Activated T-cell treated with anti-CD3 and anti-CD28 coated beads, Interleukin-2, amount 50 U/mL, for 72 hours (primary cell): Measurements from ENCODE around the gene RPS6KA4. TPM values are rescaled to one million over a fixed set of nuclear protein-coding genes. Genes with fewer than 3 reads are reported as not detected.

Experiments
- ATAC-seq, 2 donors: fragments of 150-1000 bp; cut with Tn5 transposase; replicated peaks in 1 of 2; 2 replicates each; pipeline ENCODE4 v1.10.0; 2021; ENCODE audit warnings: moderate library complexity in 2 of 2, mild to moderate bottlenecking in 1 of 2
- DNase-seq, 2 donors: peaks; one replicate each; pipeline ENCODE4 v3.0.0; 2021 to 2022; ENCODE audit warnings: mixed read lengths in 1 of 2
- H3K27ac Mint-ChIP-seq: one replicate; pipeline ENCODE4 v1.8.0; 2022; ENCODE audit warnings: mild to moderate bottlenecking, moderate library complexity, mixed read lengths
- H3K27me3 Mint-ChIP-seq: one replicate; pipeline ENCODE4 v1.8.0; 2022; ENCODE audit warnings: low read depth, mixed read lengths
- H3K36me3 Mint-ChIP-seq, 2 donors: one replicate each; pipeline ENCODE4 v1.8.0; 2022; ENCODE audit warnings: mixed read lengths in 2 of 2, mild to moderate bottlenecking in 1 of 2; ENCODE audit not compliant: insufficient read depth in 2 of 2
- H3K4me1 Mint-ChIP-seq: one replicate; pipeline ENCODE4 v1.8.0; 2022; ENCODE audit warnings: low read depth, mixed read lengths
- H3K4me3 Mint-ChIP-seq, 2 donors: one replicate each; pipeline ENCODE4 v1.8.0; 2022; ENCODE audit warnings: mild to moderate bottlenecking in 2 of 2, mixed read lengths in 2 of 2, moderate library complexity in 2 of 2
- H3K9me3 Mint-ChIP-seq, 2 donors: one replicate each; pipeline ENCODE4 v1.8.0; 2022; ENCODE audit warnings: mixed read lengths in 2 of 2
- total RNA-seq, 2 donors: library from RNA; stranded (reverse); gene quantifications; one replicate each; pipeline ENCODE4 v1.2.3, GENCODE V29; 2022

RPS6KA4 gene
- total RNA-seq, 2 donors from 2014 or later, result 16.6 to 18.4 TPM

- DNase-seq (peak in 1 of 2 donors; percentile 30), ATAC-seq (no peak)
- peaks cover 45% of the 10 kb centered on the region for H3K4me1 Mint-ChIP-seq
- peaks cover 4 to 15% of the 10 kb centered on the region in 2 donors for H3K36me3 Mint-ChIP-seq
- no peak overlapping the region for H3K27ac Mint-ChIP-seq
- H3K4me3 Mint-ChIP-seq, result no peak overlapping the region
- no peaks in the 10 kb centered on the region for H3K9me3 Mint-ChIP-seq
- no peaks in the 10 kb centered on the region for H3K27me3 Mint-ChIP-seq
Observed at GRCh38 chr11:64343767-64344559, 15.0 kb upstream of the RPS6KA4 start.

GRCh38 chr11:64344787-64345186 lies 14.2 kb upstream of the RPS6KA4 start:
- ATAC-seq, result no peak
- Mint-ChIP-seq H3K36me3 (peaks cover 4 to 11% of the 10 kb centered on the region in 2 donors), H3K27ac (no peak overlapping the region), H3K9me3 (no peaks in the 10 kb centered on the region), H3K27me3 (no peaks in the 10 kb centered on the region), H3K4me1 (peaks cover 37% of the 10 kb centered on the region), H3K4me3 (no peak overlapping the region)
- no peak for DNase-seq

GRCh38 chr11:64347193-64347867 lies 11.6 kb upstream of the RPS6KA4 start:
- Mint-ChIP-seq H3K9me3 (no peaks in the 10 kb centered on the region), H3K27ac (no peak overlapping the region), H3K4me3 (no peak overlapping the region), H3K36me3 (peaks cover 4 to 12% of the 10 kb centered on the region in 2 donors), H3K4me1 (peaks cover 21% of the 10 kb centered on the region), H3K27me3 (no peaks in the 10 kb centered on the region)
- ATAC-seq, result no peak
- no peak for DNase-seq

- Mint-ChIP-seq H3K9me3 (no peaks in the 10 kb centered on the region), H3K27ac (no peak overlapping the region), H3K27me3 (no peaks in the 10 kb centered on the region), H3K36me3 (peaks cover 4 to 12% of the 10 kb centered on the region in 2 donors), H3K4me1 (peaks cover 13% of the 10 kb centered on the region), H3K4me3 (no peak overlapping the region)
- DNase-seq, result no peak
- ATAC-seq, result no peak
Observed at GRCh38 chr11:64348383-64349024, 10.5 kb upstream of the RPS6KA4 start.

- no peaks in the 10 kb centered on the region for H3K9me3 Mint-ChIP-seq
- peaks cover 4 to 12% of the 10 kb centered on the region in 2 donors for H3K36me3 Mint-ChIP-seq
- H3K4me1 Mint-ChIP-seq, result peaks cover 13% of the 10 kb centered on the region
- H3K4me3 Mint-ChIP-seq, result no peak overlapping the region
- no peaks in the 10 kb centered on the region for H3K27me3 Mint-ChIP-seq
- no peak overlapping the region for H3K27ac Mint-ChIP-seq
- DNase-seq, result no peak
- no peak for ATAC-seq
Observed at GRCh38 chr11:64349025-64349387, 10.0 kb upstream of the RPS6KA4 start.

- Mint-ChIP-seq H3K4me3 (no peak overlapping the region), H3K4me1 (peaks cover 13% of the 10 kb centered on the region), H3K36me3 (peaks cover 4 to 12% of the 10 kb centered on the region in 2 donors), H3K9me3 (no peaks in the 10 kb centered on the region), H3K27ac (no peak overlapping the region), H3K27me3 (no peaks in the 10 kb centered on the region)
- DNase-seq, result no peak
- ATAC-seq, result no peak
Observed at GRCh38 chr11:64349404-64349803, 9.6 kb upstream of the RPS6KA4 start.

- H3K27me3 Mint-ChIP-seq, result no peaks in the 10 kb centered on the region
- no peaks in the 10 kb centered on the region for H3K9me3 Mint-ChIP-seq
- peaks cover 2 to 6% of the 10 kb centered on the region in 2 donors for H3K36me3 Mint-ChIP-seq
- DNase-seq, result no peak
- ATAC-seq, result no peak
- H3K4me1 Mint-ChIP-seq, result peaks cover 13% of the 10 kb centered on the region
- no peak overlapping the region for H3K4me3 Mint-ChIP-seq
- H3K27ac Mint-ChIP-seq, result peak overlapping the region; percentile 20
Observed at GRCh38 chr11:64351136-64351631, 7.8 kb upstream of the RPS6KA4 start.

- Mint-ChIP-seq H3K4me3 (no peak overlapping the region), H3K27me3 (no peaks in the 10 kb centered on the region), H3K9me3 (no peaks in the 10 kb centered on the region), H3K4me1 (peaks cover 19% of the 10 kb centered on the region), H3K27ac (no peak overlapping the region), H3K36me3 (peaks cover under 1 to 5% of the 10 kb centered on the region in 2 donors)
- ATAC-seq, result no peak
- no peak for DNase-seq
Observed at GRCh38 chr11:64352099-64352994, 6.6 kb upstream of the RPS6KA4 start.

- Mint-ChIP-seq H3K27ac (no peak overlapping the region), H3K9me3 (no peaks in the 10 kb centered on the region), H3K4me3 (no peak overlapping the region), H3K4me1 (peaks cover 26% of the 10 kb centered on the region), H3K27me3 (no peaks in the 10 kb centered on the region), H3K36me3 (peaks cover 0 to 3% of the 10 kb centered on the region in 2 donors)
- ATAC-seq, result no peak
- DNase-seq, result no peak
Observed at GRCh38 chr11:64352995-64353714, 5.8 kb upstream of the RPS6KA4 start.

- Mint-ChIP-seq H3K27ac (no peak overlapping the region), H3K9me3 (no peaks in the 10 kb centered on the region), H3K4me3 (no peak overlapping the region), H3K27me3 (no peaks in the 10 kb centered on the region), H3K4me1 (peaks cover 28% of the 10 kb centered on the region), H3K36me3 (peaks cover 0 to 3% of the 10 kb centered on the region in 2 donors)
- DNase-seq (no peak), ATAC-seq (no peak)
Observed at GRCh38 chr11:64353715-64354506, 5.1 kb upstream of the RPS6KA4 start.

- peak; percentile 50 to 67 for DNase-seq
- H3K27ac Mint-ChIP-seq, result no peak overlapping the region
- H3K27me3 Mint-ChIP-seq, result no peaks in the 10 kb centered on the region
- no peaks in the 10 kb centered on the region for H3K9me3 Mint-ChIP-seq
- H3K4me3 Mint-ChIP-seq, result no peak overlapping the region
- peaks cover 0 to 3% of the 10 kb centered on the region in 2 donors for H3K36me3 Mint-ChIP-seq
- H3K4me1 Mint-ChIP-seq, result peaks cover 38% of the 10 kb centered on the region
- ATAC-seq, result peak in 1 of 2 donors; percentile 25
Observed at GRCh38 chr11:64355078-64355940, 3.7 kb upstream of the RPS6KA4 start.
